H9 (cell line): ENCODE results near the gene NT5DC1. TPM values are rescaled to one million over a fixed set of nuclear protein-coding genes. Genes with fewer than 3 reads are reported as not detected.

ENCODE experiments used
- DNase-seq: peaks from one replicate; pipeline ENCODE4 v3.0.0-alpha.2; 2017
- H2AFZ ChIP-seq: one replicate; pipeline ENCODE4 v1.6.1; 2013; ENCODE audit warnings: mild to moderate bottlenecking, low read length, control low read depth, moderate library complexity
- H2AK5ac ChIP-seq: 2 replicates; pipeline ENCODE4 v1.6.1; 2013; ENCODE audit warnings: low read length, control low read depth, mixed read lengths; ENCODE audit not compliant: insufficient read length
- H2BK120ac ChIP-seq: one replicate; pipeline ENCODE4 v1.6.1; 2013; ENCODE audit warnings: low read depth, mild to moderate bottlenecking, low read length, control low read depth, inconsistent platforms; ENCODE audit not compliant: poor library complexity, severe bottlenecking
- H2BK12ac ChIP-seq: 2 replicates; pipeline ENCODE4 v1.6.1; 2013; ENCODE audit warnings: low read length, control low read depth, mixed read lengths, low read depth; ENCODE audit not compliant: insufficient read length
- H2BK15ac ChIP-seq: 2 replicates; pipeline ENCODE4 v1.6.1; 2013; ENCODE audit warnings: low read depth, low read length, control low read depth
- H2BK20ac ChIP-seq: one replicate; pipeline ENCODE4 v1.6.1; 2013; ENCODE audit warnings: low read depth, mild to moderate bottlenecking, low read length, control low read depth, inconsistent platforms; ENCODE audit not compliant: poor library complexity, severe bottlenecking
- H2BK5ac ChIP-seq: 2 replicates; pipeline ENCODE4 v1.6.1; 2013; ENCODE audit warnings: low read length, control low read depth, mixed read lengths; ENCODE audit not compliant: insufficient read length
- H3K14ac ChIP-seq: 2 replicates; pipeline ENCODE4 v1.6.1; 2013; ENCODE audit warnings: low read length, control low read depth; ENCODE audit not compliant: insufficient read depth
- H3K18ac ChIP-seq: 2 replicates; pipeline ENCODE4 v1.6.1; 2013; ENCODE audit warnings: low read depth, mild to moderate bottlenecking, mixed read lengths, low read length, control low read depth; ENCODE audit not compliant: insufficient read length
- H3K23ac ChIP-seq: 2 replicates; pipeline ENCODE4 v1.6.1; 2013; ENCODE audit warnings: low read length, control low read depth, mixed read lengths, low read depth; ENCODE audit not compliant: insufficient read length
- H3K23me2 ChIP-seq: 2 replicates; pipeline ENCODE4 v1.6.1; 2013; ENCODE audit warnings: low read depth, mild to moderate bottlenecking, mixed read lengths, low read length, control low read depth; ENCODE audit not compliant: insufficient read length, poor library complexity, severe bottlenecking
- H3K27ac ChIP-seq: 2 replicates; pipeline ENCODE4 v1.5.1; 2013; ENCODE audit warnings: low read length, control low read depth, mixed read lengths, low read depth; ENCODE audit not compliant: insufficient read length
- H3K27me3 ChIP-seq: 2 replicates; pipeline ENCODE4 v1.6.1; 2013; ENCODE audit warnings: low read length, control low read depth, inconsistent platforms; ENCODE audit not compliant: insufficient read depth
- H3K4ac ChIP-seq: 2 replicates; pipeline ENCODE4 v1.6.1; 2013; ENCODE audit warnings: low read depth, mild to moderate bottlenecking, control low read depth, inconsistent platforms, low read length, moderate library complexity
- H3K4me1 ChIP-seq: 2 replicates; pipeline ENCODE4 v1.6.1; 2013; ENCODE audit warnings: low read length, control low read depth, inconsistent platforms; ENCODE audit not compliant: insufficient read depth
- H3K4me2 ChIP-seq: 2 replicates; pipeline ENCODE4 v1.6.1; 2013; ENCODE audit warnings: low read length, control low read depth, mixed read lengths; ENCODE audit not compliant: insufficient read length, insufficient read depth
- H3K56ac ChIP-seq: 2 replicates; pipeline ENCODE4 v1.6.1; 2013; ENCODE audit warnings: low read depth, mild to moderate bottlenecking, mixed read lengths, low read length, control low read depth; ENCODE audit not compliant: insufficient read length
- H3K79me1 ChIP-seq: 2 replicates; pipeline ENCODE4 v1.6.1; 2013; ENCODE audit warnings: low read depth, mild to moderate bottlenecking, moderate library complexity, low read length, control low read depth, inconsistent platforms; ENCODE audit not compliant: insufficient read depth, poor library complexity, severe bottlenecking
- H3K79me2 ChIP-seq: 2 replicates; pipeline ENCODE4 v1.6.1; 2013; ENCODE audit warnings: low read length, control low read depth, inconsistent platforms; ENCODE audit not compliant: insufficient read depth
- H3K9ac ChIP-seq: 2 replicates; pipeline ENCODE4 v1.6.1; 2013; ENCODE audit warnings: low read length, control low read depth, mixed read lengths; ENCODE audit not compliant: insufficient read length; ENCODE audit errors: extremely low read depth
- H3K9me3 ChIP-seq: one replicate; pipeline ENCODE4 v1.6.1; 2013; ENCODE audit warnings: low read depth, low read length, inconsistent platforms; ENCODE audit not compliant: control insufficient read depth
- H3T11ph ChIP-seq: one replicate; pipeline ENCODE4 v1.6.1; 2013; ENCODE audit warnings: mild to moderate bottlenecking, low read length, control low read depth, inconsistent platforms
- H4K20me1 ChIP-seq: one replicate; pipeline ENCODE4 v1.6.1; 2013; ENCODE audit not compliant: control insufficient read depth, insufficient read length, insufficient read depth
- H4K5ac ChIP-seq: 2 replicates; pipeline ENCODE4 v1.6.1; 2013; ENCODE audit warnings: low read depth, mild to moderate bottlenecking, mixed read lengths, low read length, control low read depth; ENCODE audit not compliant: insufficient read length
- H4K8ac ChIP-seq: replicated peaks from 2 replicates; pipeline ENCODE4 v1.6.1; 2013; ENCODE audit warnings: low read length, control low read depth, mixed read lengths, low read depth; ENCODE audit not compliant: insufficient read length
- H4K91ac ChIP-seq: 2 replicates; pipeline ENCODE4 v1.6.1; 2013; ENCODE audit warnings: low read depth, mild to moderate bottlenecking, moderate library complexity, mixed read lengths, low read length, control low read depth; ENCODE audit not compliant: insufficient read length
- H3K27ac Mint-ChIP-seq, 3 experiments: 2 replicates in 2 of 3; 3 replicates in 1 of 3; pipeline ENCODE4 v1.8.0; 2020 to 2021; ENCODE audit warnings: mixed read lengths in 3 of 3, mild to moderate bottlenecking in 1 of 3, moderate library complexity in 1 of 3
- H3K27me3 Mint-ChIP-seq: 2 replicates; pipeline ENCODE4 v1.8.0; 2021; ENCODE audit warnings: low read depth, mild to moderate bottlenecking, moderate library complexity, mixed read lengths
- H3K36me3 Mint-ChIP-seq, 3 experiments: 2 replicates in 2 of 3; 3 replicates in 1 of 3; pipeline ENCODE4 v1.8.0; 2020 to 2021; ENCODE audit warnings: low read depth in 3 of 3, mixed read lengths in 3 of 3; ENCODE audit not compliant: insufficient read depth in 1 of 3
- H3K4me1 Mint-ChIP-seq, 2 experiments: 2 replicates each; pipeline ENCODE4 v1.8.0; 2020; ENCODE audit warnings: mixed read lengths in 2 of 2
- H3K4me3 Mint-ChIP-seq, 2 experiments: 2 replicates in 1 of 2; 3 replicates in 1 of 2; pipeline ENCODE4 v1.8.0; 2020 to 2021; ENCODE audit warnings: mild to moderate bottlenecking in 2 of 2, mixed read lengths in 2 of 2, moderate library complexity in 1 of 2
- H3K9me3 Mint-ChIP-seq, 2 experiments: 2 replicates in 1 of 2; 3 replicates in 1 of 2; pipeline ENCODE4 v1.8.0; 2020; ENCODE audit warnings: mild to moderate bottlenecking in 2 of 2, mixed read lengths in 2 of 2, moderate library complexity in 1 of 2
- CTCF ChIP-seq: fragments of 200-600 bp; sonication (generic); conservative IDR thresholded peaks from 3 replicates; pipeline ENCODE4 v1.8.0; 2021; ENCODE audit warnings: antibody characterized with exemption, mild to moderate bottlenecking
- WGBS: extraction: QIAGEN DNeasy Blood & Tissue Kit; methylation state at CpG from one replicate; pipeline ENCODE4 v1.1.7; 2013; ENCODE audit warnings: missing lambda C conversion rate, low lambda C conversion rate, mixed read lengths; ENCODE audit not compliant: insufficient read length; ENCODE audit errors: extremely low coverage; 5-methylcytosine and 5-hydroxymethylcytosine counted together
- total RNA-seq: library from RNA; stranded (reverse); gene quantifications from 2 replicates; pipeline ENCODE4 v1.2.1, GENCODE V29; 2021

Gene NT5DC1
- total RNA-seq, 1 experiment from 2014 or later: 64.9 TPM

DNA sequence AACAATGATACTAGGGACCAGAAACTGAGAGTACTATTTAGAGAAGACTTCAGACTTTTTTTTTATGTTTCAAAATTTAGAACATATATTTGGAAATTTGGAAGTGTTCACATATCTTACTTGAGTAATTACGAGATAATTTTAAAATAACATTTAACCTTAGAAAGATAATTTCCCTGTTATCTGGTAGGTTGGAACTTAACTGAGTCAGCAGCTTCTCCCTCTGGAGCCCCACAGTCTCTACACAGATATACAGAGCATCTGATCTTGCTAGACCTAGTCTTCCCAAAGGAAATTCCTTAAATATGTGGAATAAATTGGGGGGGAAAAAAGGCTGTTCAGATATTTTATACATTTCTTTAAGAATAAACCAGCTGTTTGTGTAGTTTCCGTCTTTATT, 104.6 kb downstream of the NT5DC1 start:
- Histone ChIP-seq H3K4ac (no peak overlapping the region), H3K27ac (no peak overlapping the region), H4K8ac (no peak overlapping the region), H3K18ac (no peak overlapping the region), H3K27me3 (no peaks in the 10 kb centered on the region), H3K4me2 (no peak overlapping the region), H2BK120ac (no peak overlapping the region), H3K9me3 (no peaks in the 10 kb centered on the region), H3K79me1 (no peaks in the 10 kb centered on the region), H2BK5ac (no peak overlapping the region), H2BK20ac (no peak overlapping the region), H2AFZ (no peak overlapping the region), H4K5ac (no peak overlapping the region), H3K23me2 (no peaks in the 10 kb centered on the region), H2BK15ac (no peak overlapping the region), H3K23ac (no peak overlapping the region), H4K20me1 (no peaks in the 10 kb centered on the region), H3K56ac (no peak overlapping the region), H4K91ac (no peak overlapping the region), H3K9ac (no peak overlapping the region), H2BK12ac (no peak overlapping the region), H3K14ac (no peak overlapping the region), H2AK5ac (no peak overlapping the region), H3K4me1 (no peaks in the 10 kb centered on the region), H3K79me2 (no peaks in the 10 kb centered on the region), H3T11ph (no peak overlapping the region)
- no CpG with 5 or more reads among the region's 2 CpGs for WGBS
- Mint-ChIP-seq H3K27ac (no peak overlapping the region), H3K4me1 (no peaks in the 10 kb centered on the region), H3K4me3 (no peak overlapping the region), H3K9me3 (no peaks in the 10 kb centered on the region), H3K36me3 (no peaks in the 10 kb centered on the region), H3K27me3 (no peaks in the 10 kb centered on the region)
- DNase-seq: no peak
- no peak for TF ChIP-seq CTCF
